Ovary (tissue), 10 donors: ENCODE data around the gene PIK3R6. TPM values are rescaled to one million over a fixed set of nuclear protein-coding genes. Genes with fewer than 3 reads are reported as not detected.

ENCODE experiments used
- DNase-seq, 5 donors: peaks; one replicate each; pipeline ENCODE4 v3.0.0-alpha.2; 2019 to 2020
- H3K27ac ChIP-seq, 2 donors: fragments of 200-600 bp; one replicate each; pipeline versions ENCODE4 v1.5.1 to v1.8.0; 2019 to 2022
- H3K27me3 ChIP-seq: fragments of 200-600 bp; one replicate; pipeline ENCODE4 v1.8.0; 2022
- H3K36me3 ChIP-seq: fragments of 200-600 bp; sonication (generic); one replicate; pipeline ENCODE4 v1.5.1; 2019
- H3K4me1 ChIP-seq: one replicate; pipeline ENCODE4 v1.8.1; 2013; ENCODE audit warnings: mild to moderate bottlenecking, moderate library complexity; ENCODE audit not compliant: insufficient read depth
- H3K4me3 ChIP-seq: fragments of 200-600 bp; sonication (generic); one replicate; pipeline ENCODE4 v1.5.1; 2017
- H3K9me3 ChIP-seq, 2 donors: fragments of 200-600 bp in 1 of 2; sonication (generic) in 1 of 2; one replicate each; pipeline versions ENCODE4 v1.5.1 to v1.8.1; 2013 to 2019; ENCODE audit warnings: mild to moderate bottlenecking in 1 of 2, moderate library complexity in 1 of 2
- EP300 ChIP-seq: sonication (generic); formaldehyde crosslinking; IDR thresholded peaks from one replicate; pipeline ENCODE4 v1.6.1; 2017; ENCODE audit warnings: antibody characterized with exemption
- POLR2A ChIP-seq: fragments of 450-650 bp; IDR thresholded peaks from one replicate; pipeline ENCODE4 v1.6.1; 2017; ENCODE audit warnings: antibody characterized with exemption, mild to moderate bottlenecking, moderate library complexity
- WGBS, 3 donors: extraction: QIAGEN DNeasy Blood & Tissue Kit in 1 of 3; methylation state at CpG; one replicate each; pipeline versions ENCODE4 v1.1.5 to v1.1.7; 2013 to 2017; 5-methylcytosine and 5-hydroxymethylcytosine counted together
- intact Hi-C, 4 donors: fragments of 100-400 bp; cut with DNase I; formaldehyde crosslinking; loops; one replicate each; pipeline versions ENCODE4 v1.11.0 to v1.15.1; 2022 to 2023
- long read RNA-seq, 3 donors: library from polyadenylated mRNA in 2 of 3; unstranded in 2 of 3; transcript quantifications; one replicate each; pipeline ENCODE4 v2.0.0 and lab custom pipeline, GENCODE V29; 2021 to 2026
- polyA plus RNA-seq, 2 donors: library from polyadenylated mRNA; stranded (reverse); fragments of 200-250 nt in 1 of 2; fragments of 350-450 nt in 1 of 2; fragmentation: Illumina TruSeq in 1 of 2; extraction: RNeasy Lipid Tissue Mini Kit (QIAGEN cat#74804) in 1 of 2; gene quantifications; one replicate each; pipeline ENCODE4 v1.2.3, GENCODE V29; 2013 to 2014
- total RNA-seq, 7 donors: library from RNA; depleted of rRNA in 2 of 7; stranded (reverse); fragments of >200 nt in 2 of 7; fragmentation: NEBNext Ultra II Directional in 3 of 7; extraction: Animal tissue kit (Norgen Biotek cat#: 25700) in 3 of 7; gene quantifications; one replicate each; pipeline versions ENCODE4 v1.1.0 to v1.2.4, GENCODE V29; 2016 to 2023
- TF ChIP-seq, protein P1 (sequence below), 3 donors: fragments of 450-650 bp in 2 of 3; fragments of 200-600 bp in 1 of 3; IDR thresholded peaks; one replicate each; pipeline versions ENCODE4 v1.5.1 to v1.8.0; 2016 to 2022; ENCODE audit warnings: antibody characterized with exemption in 3 of 3, mild to moderate bottlenecking in 1 of 3
- donor health status: DM: no; HTN: no; CAD: no; lungs with moderate emphysema.
- donor health status: DM: no; HTN: no; CAD: no.
- donor health status: Bipolar disorder and iron deficiency.
- donor health status: DM: yes; HTN: yes; CAD: no.
- donor health status: DM: no; HTN: no; CAD: no.
- donor health status: DM: yes; HTN: yes; CAD: no.

Gene PIK3R6
- total RNA-seq, result under 1 TPM; 0.12 to 0.92 (median 0.20) TPM
- polyA plus RNA-seq, result under 1 TPM; 0.25 to 0.93 TPM
- long read RNA-seq, donor 1, result 0 reads
- long read RNA-seq, donor 2, result 0 reads
- long read RNA-seq, donor 3, partial matches to known transcripts, result 0 of 1 reads
- long read RNA-seq, donor 3, other reads (novel, unspliced or antisense), result 1 of 1 reads

DNA sequence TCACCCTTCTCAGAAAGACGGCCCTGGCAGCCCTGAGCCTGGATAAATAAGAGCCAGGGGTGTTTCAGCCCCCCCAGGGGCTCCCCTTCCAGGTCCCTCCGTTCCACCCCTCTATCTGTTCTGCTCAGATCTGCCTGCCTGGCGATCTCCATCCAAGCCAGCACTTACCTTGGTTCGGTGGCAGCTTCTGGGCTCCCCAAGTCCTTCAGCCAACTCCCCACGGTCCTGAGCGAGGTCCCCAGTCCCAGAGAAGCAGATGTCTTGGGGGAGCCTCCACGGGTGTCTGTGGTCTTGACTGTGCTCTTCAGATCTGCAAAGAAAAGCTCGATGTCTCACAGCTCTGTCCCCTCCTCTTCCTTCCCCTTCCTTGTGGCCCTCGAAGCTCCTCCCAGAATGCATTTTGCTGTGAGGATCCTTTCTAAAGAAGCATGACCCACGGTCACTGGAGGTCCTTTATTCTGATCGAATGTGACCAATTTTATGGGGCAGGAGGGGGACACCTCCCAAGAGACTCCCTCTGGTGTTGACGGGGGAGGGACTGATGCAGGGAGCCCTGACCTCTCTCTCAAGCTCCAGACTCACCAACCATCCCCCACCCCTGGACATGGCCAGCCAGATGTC, at the start of gene PIK3R6:
Gene PIK3R6, minus strand, starts transcription at position 314 of the 621 bp plus-strand sequence. CDS start 17,880 bp downstream, outside the sequence.
- intact Hi-C loops, result no loop called here
- Histone ChIP-seq H3K4me3 (no peak within 1 kb of the TSS), H3K4me1 (no peaks in the 10 kb centered on the region), H3K27me3 (no peaks in the 10 kb centered on the region), H3K36me3 (no peaks in the 10 kb centered on the region), H3K9me3 (no peaks in the 10 kb centered on the region), H3K27ac (no peak within 1 kb of the TSS)
- no peak for DNase-seq
- WGBS, 3 donors, result 52 to 58% (median 56%) methylated on average over 12 of the region's 12 CpGs
- TF ChIP-seq EP300 (no peak), POLR2A (no peak)
- TF ChIP-seq, protein P1, sequence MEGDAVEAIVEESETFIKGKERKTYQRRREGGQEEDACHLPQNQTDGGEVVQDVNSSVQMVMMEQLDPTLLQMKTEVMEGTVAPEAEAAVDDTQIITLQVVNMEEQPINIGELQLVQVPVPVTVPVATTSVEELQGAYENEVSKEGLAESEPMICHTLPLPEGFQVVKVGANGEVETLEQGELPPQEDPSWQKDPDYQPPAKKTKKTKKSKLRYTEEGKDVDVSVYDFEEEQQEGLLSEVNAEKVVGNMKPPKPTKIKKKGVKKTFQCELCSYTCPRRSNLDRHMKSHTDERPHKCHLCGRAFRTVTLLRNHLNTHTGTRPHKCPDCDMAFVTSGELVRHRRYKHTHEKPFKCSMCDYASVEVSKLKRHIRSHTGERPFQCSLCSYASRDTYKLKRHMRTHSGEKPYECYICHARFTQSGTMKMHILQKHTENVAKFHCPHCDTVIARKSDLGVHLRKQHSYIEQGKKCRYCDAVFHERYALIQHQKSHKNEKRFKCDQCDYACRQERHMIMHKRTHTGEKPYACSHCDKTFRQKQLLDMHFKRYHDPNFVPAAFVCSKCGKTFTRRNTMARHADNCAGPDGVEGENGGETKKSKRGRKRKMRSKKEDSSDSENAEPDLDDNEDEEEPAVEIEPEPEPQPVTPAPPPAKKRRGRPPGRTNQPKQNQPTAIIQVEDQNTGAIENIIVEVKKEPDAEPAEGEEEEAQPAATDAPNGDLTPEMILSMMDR (IDR thresholded peaks at IDR 0.05), result no peak

GRCh38 chr17:8916466-8916865, 49.0 kb upstream of the PIK3R6 start:
- 72 to 78% (median 76%) methylated on average over 7 of the region's 7 CpGs for WGBS, 3 donors
- H3K4me1 ChIP-seq, result no peaks in the 10 kb centered on the region
- no peak overlapping the region for H3K4me3 ChIP-seq
- H3K9me3 ChIP-seq, result no peaks in the 10 kb centered on the region
- TF ChIP-seq EP300, result no peak
- TF ChIP-seq, protein P1 (IDR thresholded peaks at IDR 0.05), result no peak
- TF ChIP-seq POLR2A, result no peak
- no peak for DNase-seq
- H3K27ac ChIP-seq, result no peak overlapping the region
- intact Hi-C loops, result no loop called here
- no peaks in the 10 kb centered on the region for H3K36me3 ChIP-seq
- no peaks in the 10 kb centered on the region for H3K27me3 ChIP-seq

DNA sequence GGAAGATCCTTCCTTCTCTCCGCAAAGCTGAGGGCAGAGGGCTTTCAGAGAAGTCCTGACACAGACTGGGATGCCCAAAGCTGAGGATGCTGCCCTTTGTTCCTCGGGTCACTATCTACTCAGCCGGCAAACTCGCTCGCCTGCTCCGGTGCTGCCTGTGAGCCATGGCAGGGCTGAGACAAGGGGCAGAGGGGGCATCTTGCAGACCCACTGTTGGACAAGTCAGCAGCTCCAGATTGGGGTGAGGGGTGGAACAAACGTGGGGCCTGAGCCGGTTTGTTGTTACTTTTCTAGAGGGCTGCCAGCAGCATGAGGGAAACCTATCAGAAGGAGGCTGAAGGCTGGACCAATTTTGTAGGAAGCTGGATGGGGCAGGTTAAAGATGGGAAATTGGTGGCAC, 47.1 kb upstream of the PIK3R6 start:
- no peak for DNase-seq
- intact Hi-C loops, result no loop called here
- H3K9me3 ChIP-seq, result no peaks in the 10 kb centered on the region
- no peak overlapping the region for H3K4me3 ChIP-seq
- 75 to 81% (median 81%) methylated on average over 8 of the region's 8 CpGs for WGBS, 3 donors
- H3K27me3 ChIP-seq, result no peaks in the 10 kb centered on the region
- TF ChIP-seq POLR2A (no peak), EP300 (no peak)
- TF ChIP-seq, protein P1 (IDR thresholded peaks at IDR 0.05), result no peak
- H3K4me1 ChIP-seq, result no peaks in the 10 kb centered on the region
- H3K27ac ChIP-seq, result no peak overlapping the region
- no peaks in the 10 kb centered on the region for H3K36me3 ChIP-seq

- no peaks in the 10 kb centered on the region for H3K27me3 ChIP-seq
- 76 to 83% (median 82%) methylated on average over 4 of the region's 4 CpGs for WGBS, 3 donors
- no peak overlapping the region for H3K27ac ChIP-seq
- DNase-seq, result no peak
- no peak overlapping the region for H3K4me3 ChIP-seq
- intact Hi-C loops, result no loop called here
- H3K9me3 ChIP-seq, result no peaks in the 10 kb centered on the region
- TF ChIP-seq, protein P1 (IDR thresholded peaks at IDR 0.05), result no peak
- TF ChIP-seq POLR2A (no peak), EP300 (no peak)
- H3K4me1 ChIP-seq, result no peaks in the 10 kb centered on the region
- no peaks in the 10 kb centered on the region for H3K36me3 ChIP-seq
Measured at GRCh38 chr17:8913879-8914278, 46.4 kb upstream of the PIK3R6 start.
